ENCODE measurements around the gene ODAPH. TPM values are rescaled to one million over a fixed set of nuclear protein-coding genes. Genes with fewer than 3 reads are reported as not detected.

Gene ODAPH
- total RNA-seq, 1 donor from 2014 or later = not detected

- no peak for DNase-seq
Observed at GRCh38 chr4:75544870-75545269, 11.0 kb upstream of the ODAPH start.

DNA sequence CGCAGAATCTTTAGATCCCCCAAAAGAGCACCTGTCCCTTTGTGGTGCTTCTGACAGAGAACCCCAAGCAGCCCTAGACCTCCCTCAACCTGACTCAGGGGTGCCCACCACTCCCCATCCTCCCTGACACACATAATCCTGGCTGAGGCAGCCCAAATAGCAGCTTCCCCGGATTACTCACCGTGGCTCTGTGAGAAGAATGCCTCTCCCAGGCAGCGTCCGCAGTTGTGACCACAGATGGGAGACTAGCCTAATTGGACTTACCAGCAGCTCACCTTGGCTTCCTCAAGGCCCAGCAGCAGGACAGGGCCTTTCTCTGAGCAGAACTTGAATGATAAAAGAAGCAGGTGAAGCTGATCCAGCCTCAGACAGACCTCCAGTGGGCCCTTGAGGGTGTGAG lies 10.3 kb upstream of the ODAPH start:
- no peak for DNase-seq

DNA sequence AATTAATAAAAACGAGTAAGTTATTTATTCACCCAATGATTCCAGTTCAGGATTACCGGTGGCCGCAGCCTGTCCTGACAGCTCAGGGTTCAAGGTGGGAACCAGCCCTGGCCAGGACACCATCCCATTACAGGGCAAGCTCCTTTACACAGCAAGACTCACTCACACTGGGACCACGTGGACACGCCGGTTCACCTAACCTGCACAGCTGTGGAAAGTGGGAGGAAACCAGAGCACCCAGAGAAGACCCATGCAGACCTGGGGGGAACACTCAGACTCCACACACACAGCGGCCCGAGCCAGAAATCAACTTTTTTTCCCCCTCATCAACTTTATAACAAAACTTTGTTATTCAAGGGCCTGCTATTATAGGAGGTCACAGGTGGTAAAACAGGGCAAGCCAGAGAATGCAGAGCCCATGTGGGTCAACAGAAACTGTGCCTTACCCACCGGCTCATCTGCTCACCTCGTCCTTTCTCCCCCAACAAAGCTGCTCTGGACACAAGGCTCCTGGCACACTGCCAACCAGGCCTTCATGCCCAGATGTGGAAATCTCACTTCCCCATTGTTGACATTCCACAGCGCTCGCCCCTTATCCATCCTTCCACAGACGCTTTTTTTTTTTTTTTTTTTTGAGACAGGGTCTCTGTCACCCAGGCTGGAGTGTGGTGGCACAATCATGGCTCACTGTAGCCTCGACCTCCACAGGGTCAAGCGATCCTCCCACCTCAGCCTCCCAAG lies 8.0 kb upstream of the ODAPH start:
- DNase-seq = no peak

- DNase-seq = no peak
Observed at GRCh38 chr4:75549019-75549418, 6.8 kb upstream of the ODAPH start.

- no peak for DNase-seq
Observed at GRCh38 chr4:75552452-75552851, 3.4 kb upstream of the ODAPH start.

GRCh38 chr4:75557696-75558095 lies 1.8 kb downstream of the ODAPH start:
- no peak for DNase-seq

DNA sequence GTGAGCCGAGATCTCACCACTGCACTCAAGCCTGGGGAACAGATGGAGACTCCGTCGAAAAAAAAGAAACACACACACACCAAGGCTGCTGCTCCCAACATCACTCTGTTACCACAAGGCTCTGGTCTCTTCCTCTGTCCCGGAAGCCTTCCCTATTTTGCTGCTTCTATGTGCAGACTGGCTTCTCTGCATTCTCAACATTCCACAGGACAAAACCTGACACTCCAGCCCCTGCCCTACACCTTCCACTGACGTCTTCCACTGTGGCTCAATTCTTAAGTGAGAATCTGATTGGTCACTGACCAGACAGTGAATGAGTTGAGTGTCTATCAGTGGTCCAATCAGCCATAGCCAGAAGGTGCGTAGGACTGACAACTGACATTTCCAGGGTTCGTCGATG lies 5.9 kb downstream of the ODAPH start:
- DNase-seq = no peak

GRCh38 chr4:75564023-75564422 lies 8.2 kb downstream of the ODAPH start:
- no peak for DNase-seq

DNA sequence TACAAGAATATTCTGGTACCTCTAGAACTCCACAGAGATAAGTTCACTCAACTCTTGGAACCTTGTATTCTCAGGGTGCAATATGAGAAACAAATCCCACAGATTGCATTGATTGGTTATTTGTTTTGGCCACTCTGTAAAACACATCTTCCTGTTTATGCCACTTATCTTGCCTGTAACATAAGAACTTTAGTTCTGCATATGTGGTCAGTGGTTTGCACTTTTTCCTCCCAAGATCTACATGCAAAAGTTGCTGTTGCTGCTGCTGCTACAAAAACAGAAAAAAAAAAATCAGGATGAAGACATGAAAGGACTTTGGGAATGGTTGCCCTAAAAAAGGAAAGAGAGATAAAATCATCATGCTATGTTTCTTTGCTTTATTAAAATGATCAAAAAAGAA lies 9.6 kb downstream of the ODAPH start:
- DNase-seq = no peak

GRCh38 chr4:75566911-75567310 lies 11.0 kb downstream of the ODAPH start:
- DNase-seq = no peak

DNA sequence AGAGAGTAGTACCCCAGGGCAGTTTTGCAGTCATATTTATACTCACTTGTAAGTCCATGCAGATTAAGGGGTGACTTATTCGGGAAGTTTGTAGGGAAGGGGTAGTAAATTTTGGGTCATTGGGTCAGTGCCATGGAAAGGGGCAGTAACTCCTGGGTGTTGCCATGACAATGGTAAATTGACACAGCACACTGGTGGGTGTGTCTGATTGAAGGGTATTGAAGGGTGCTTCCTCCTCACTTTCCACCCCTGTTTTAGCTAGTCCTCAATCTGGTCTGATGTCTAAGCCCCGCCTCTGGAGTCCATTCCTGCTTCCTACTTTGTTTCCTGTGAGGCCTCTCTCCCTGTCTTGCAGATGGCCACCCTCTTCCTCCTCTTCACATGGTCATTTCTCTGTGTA lies 11.9 kb downstream of the ODAPH start:
- no peak for DNase-seq

DNA sequence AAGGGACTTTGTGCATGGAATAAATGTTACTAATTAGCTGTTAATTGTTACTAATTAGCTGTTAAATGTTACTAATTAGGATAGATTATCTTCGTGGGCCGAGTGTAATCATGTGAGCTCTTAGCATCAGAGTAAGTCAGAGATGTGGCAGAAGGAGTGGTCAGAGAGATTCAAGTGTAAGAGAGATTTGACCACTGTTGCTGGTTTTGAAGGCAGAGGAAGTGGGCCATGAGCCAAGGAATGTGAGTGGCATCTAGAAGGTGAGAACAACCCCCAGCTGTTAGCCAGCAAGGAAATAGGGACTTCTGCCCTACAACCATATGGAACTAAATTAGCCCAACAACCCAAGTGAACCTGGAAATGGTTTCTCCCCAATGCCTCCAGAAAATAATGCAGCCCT lies 28.2 kb downstream of the ODAPH start:
- DNase-seq = no peak

GRCh38 chr4:75593393-75593792 lies 37.5 kb downstream of the ODAPH start:
- no peak for DNase-seq

DNA sequence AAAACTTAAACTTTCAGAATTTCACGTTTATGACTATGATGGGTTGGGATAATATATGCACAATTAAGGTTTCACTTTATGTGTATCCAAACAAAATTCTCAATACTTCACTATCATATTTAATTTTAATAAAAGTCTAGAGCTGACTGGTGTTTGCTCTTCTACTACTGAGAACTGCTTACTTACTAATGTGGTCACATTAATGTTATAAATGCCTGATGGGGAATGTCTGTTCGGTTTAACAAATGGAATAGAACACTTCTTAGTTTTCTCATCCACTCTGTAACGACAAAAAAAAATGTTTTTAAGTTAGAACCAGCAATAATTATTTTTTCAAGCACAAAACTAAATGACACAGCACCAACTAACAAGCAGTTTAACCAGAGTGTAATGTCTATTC lies 40.2 kb downstream of the ODAPH start:
- no peak for DNase-seq

- DNase-seq = no peak
Observed at GRCh38 chr4:75598390-75598789, 42.5 kb downstream of the ODAPH start.

- no peak for DNase-seq
Observed at GRCh38 chr4:75599647-75600046, 43.8 kb downstream of the ODAPH start.

- DNase-seq = no peak
Observed at GRCh38 chr4:75605928-75606327, 50.1 kb downstream of the ODAPH start.

- no peak for DNase-seq
Observed at GRCh38 chr4:75612306-75612705, 56.4 kb downstream of the ODAPH start.

Other genes starting within 250 kb of the ODAPH start
- 39.3 TPM for gene RCHY1, start 41.7 kb upstream of the ODAPH start, total RNA-seq
- 18.1 TPM for gene THAP6, start 41.6 kb upstream of the ODAPH start, total RNA-seq
- 0.49 TPM for gene CDKL2, start 74.5 kb downstream of the ODAPH start, total RNA-seq
- gene G3BP2, start 117.3 kb downstream of the ODAPH start, total RNA-seq = 103 TPM
- 104 TPM for gene USO1, start 168.5 kb downstream of the ODAPH start, total RNA-seq

All from skin of body (tissue), 2 donors.